ENCODE measurements around the gene RCCD1.

GRCh38 chr15:90933301-90933700 lies 21.4 kb upstream of the RCCD1 start:
- TF ChIP-seq CTCF (IDR thresholded peaks at IDR 0.05; ENCODE audit: poor library complexity, severe bottlenecking) (no peak), POLR2AphosphoS5 (IDR thresholded peaks at IDR 0.05) (no peak), TAF1 (IDR thresholded peaks at IDR 0.05; ENCODE audit: low read depth) (no peak), RAD21 (conservative IDR thresholded peaks at IDR 0.05) (no peak), REST (IDR thresholded peaks at IDR 0.05; ENCODE audit: borderline replicate concordance) (no peak), SMC3 (conservative IDR thresholded peaks at IDR 0.05; ENCODE audit: poor library complexity) (no peak)

All from neural cell (in vitro differentiated cells).